ENCODE measurements around the gene TSHZ2. TPM values are rescaled to one million over a fixed set of nuclear protein-coding genes. Genes with fewer than 3 reads are reported as not detected.

The TSHZ2 gene
- total RNA-seq, 5 donors from 2014 or later (not counting 1 experiment from before 2014, with no cell fraction given), result 20.2 to 42.9 (median 25.8) TPM

GRCh38 chr20:53354314-53354713 is 382.2 kb downstream of the TSHZ2 start:
- ATAC-seq (replicated peaks in 1 of 4), result no peak
- H3K9me3 ChIP-seq, result no peaks in the 10 kb centered on the region
- ChIA-PET POLR2A (no interaction called here), CTCF (no interaction called here)
- Mint-ChIP-seq H3K27ac (no peak overlapping the region), H3K4me3 (no peak overlapping the region), H3K4me1 (no peaks in the 10 kb centered on the region), H3K27me3 (no peaks in the 10 kb centered on the region), H3K36me3 (peaks cover 34% of the 10 kb centered on the region), H3K9me3 (peaks cover 11 to 34% (median 24%) of the 10 kb centered on the region in 3 donors)
- no CpG with 5 or more reads among the region's 1 CpG for WGBS (ENCODE audit: insufficient coverage)
- H3K36me3 ChIP-seq (ENCODE audit: control insufficient read depth in 2 of 2, extremely low read depth in 1 of 2, insufficient read depth in 1 of 2, low read length in 1 of 2), result no peaks in the 10 kb centered on the region
- H3K27ac ChIP-seq (ENCODE audit: low read length), result no peak overlapping the region
- DNase-seq, result no peak
- H3K4me3 ChIP-seq (ENCODE audit: control insufficient read depth in 1 of 2, extremely low read depth in 1 of 2, low read length in 1 of 2), result no peak overlapping the region
- no peaks in the 10 kb centered on the region for H3K27me3 ChIP-seq (replicated peaks in 1 of 2; ENCODE audit: control insufficient read depth in 2 of 2, extremely low read depth in 1 of 2, insufficient read depth in 2 of 2, low read length in 1 of 2)
- no peaks in the 10 kb centered on the region for H3K4me1 ChIP-seq (ENCODE audit: control insufficient read depth in 1 of 2, extremely low read depth in 1 of 2, insufficient read depth in 2 of 2, low read length in 2 of 2)

GRCh38 chr20:53355790-53356189 is 383.6 kb downstream of the TSHZ2 start:
- CTCF ChIA-PET, result no interaction called here
- Mint-ChIP-seq H3K9me3 (peaks cover 8 to 34% (median 18%) of the 10 kb centered on the region in 3 donors), H3K4me1 (no peaks in the 10 kb centered on the region), H3K4me3 (no peak overlapping the region), H3K36me3 (peaks cover 35% of the 10 kb centered on the region), H3K27me3 (no peaks in the 10 kb centered on the region), H3K27ac (no peak overlapping the region)
- Histone ChIP-seq H3K36me3 (ENCODE audit: control insufficient read depth in 2 of 2, extremely low read depth in 1 of 2, insufficient read depth in 1 of 2, low read length in 1 of 2) (no peaks in the 10 kb centered on the region), H3K27me3 (replicated peaks in 1 of 2; ENCODE audit: control insufficient read depth in 2 of 2, extremely low read depth in 1 of 2, insufficient read depth in 2 of 2, low read length in 1 of 2) (no peaks in the 10 kb centered on the region), H3K4me3 (ENCODE audit: control insufficient read depth in 1 of 2, extremely low read depth in 1 of 2, low read length in 1 of 2) (no peak overlapping the region), H3K27ac (ENCODE audit: low read length) (no peak overlapping the region), H3K9me3 (no peaks in the 10 kb centered on the region), H3K4me1 (ENCODE audit: control insufficient read depth in 1 of 2, extremely low read depth in 1 of 2, insufficient read depth in 2 of 2, low read length in 2 of 2) (no peaks in the 10 kb centered on the region)
- no peak for ATAC-seq (replicated peaks in 1 of 4)
- DNase-seq, result no peak
- POLR2A ChIA-PET, result no interaction called here
- 50% methylated on average over 1 of the region's 2 CpGs for WGBS (ENCODE audit: insufficient coverage)

- POLR2A ChIA-PET, result no interaction called here
- CTCF ChIA-PET, result no interaction called here
These were observed 387.3 kb downstream of the TSHZ2 start for GRCh38 chr20:53359425-53359824.

GRCh38 chr20:53360852-53361251 is 388.7 kb downstream of the TSHZ2 start:
- Mint-ChIP-seq H3K4me3 (no peak overlapping the region), H3K36me3 (peaks cover 17% of the 10 kb centered on the region), H3K4me1 (no peaks in the 10 kb centered on the region), H3K27ac (no peak overlapping the region), H3K27me3 (no peaks in the 10 kb centered on the region), H3K9me3 (peaks cover under 1 to 6% (median 3%) of the 10 kb centered on the region in 3 donors)
- ATAC-seq (replicated peaks in 1 of 4) (no peak), DNase-seq (no peak)
- Histone ChIP-seq H3K4me1 (ENCODE audit: control insufficient read depth in 1 of 2, extremely low read depth in 1 of 2, insufficient read depth in 2 of 2, low read length in 2 of 2) (no peaks in the 10 kb centered on the region), H3K36me3 (ENCODE audit: control insufficient read depth in 2 of 2, extremely low read depth in 1 of 2, insufficient read depth in 1 of 2, low read length in 1 of 2) (no peaks in the 10 kb centered on the region), H3K27me3 (replicated peaks in 1 of 2; ENCODE audit: control insufficient read depth in 2 of 2, extremely low read depth in 1 of 2, insufficient read depth in 2 of 2, low read length in 1 of 2) (peaks cover 0 to 4% of the 10 kb centered on the region in 2 experiments), H3K9me3 (no peaks in the 10 kb centered on the region), H3K27ac (ENCODE audit: low read length) (no peak overlapping the region), H3K4me3 (ENCODE audit: control insufficient read depth in 1 of 2, extremely low read depth in 1 of 2, low read length in 1 of 2) (no peak overlapping the region)
- WGBS (ENCODE audit: insufficient coverage), result 87% methylated on average over 5 of the region's 6 CpGs
- ChIA-PET POLR2A (no interaction called here), CTCF (no interaction called here)

More at GRCh38 chr20:53359425-53359824, 387.3 kb downstream of the TSHZ2 start:
- H3K4me1 Mint-ChIP-seq, result no peaks in the 10 kb centered on the region
- ATAC-seq (replicated peaks in 1 of 4) (no peak), DNase-seq (no peak)
- no peaks in the 10 kb centered on the region for H3K9me3 ChIP-seq
- H3K27me3 ChIP-seq (replicated peaks in 1 of 2; ENCODE audit: control insufficient read depth in 2 of 2, extremely low read depth in 1 of 2, insufficient read depth in 2 of 2, low read length in 1 of 2), result peaks cover 0 to under 1% of the 10 kb centered on the region in 2 experiments
- WGBS (ENCODE audit: insufficient coverage), result 76% methylated on average over 6 of the region's 7 CpGs
- H3K27ac Mint-ChIP-seq, result no peak overlapping the region
- no peak overlapping the region for H3K4me3 ChIP-seq (ENCODE audit: control insufficient read depth in 1 of 2, extremely low read depth in 1 of 2, low read length in 1 of 2)
- peaks cover 24% of the 10 kb centered on the region for H3K36me3 Mint-ChIP-seq
- H3K27ac ChIP-seq (ENCODE audit: low read length), result no peak overlapping the region
- H3K36me3 ChIP-seq (ENCODE audit: control insufficient read depth in 2 of 2, extremely low read depth in 1 of 2, insufficient read depth in 1 of 2, low read length in 1 of 2), result no peaks in the 10 kb centered on the region
- no peak overlapping the region for H3K4me3 Mint-ChIP-seq
- H3K9me3 Mint-ChIP-seq, result peaks cover 5 to 20% (median 12%) of the 10 kb centered on the region in 3 donors
- no peaks in the 10 kb centered on the region for H3K4me1 ChIP-seq (ENCODE audit: control insufficient read depth in 1 of 2, extremely low read depth in 1 of 2, insufficient read depth in 2 of 2, low read length in 2 of 2)
- no peaks in the 10 kb centered on the region for H3K27me3 Mint-ChIP-seq

GRCh38 chr20:53362736-53363135 is 390.6 kb downstream of the TSHZ2 start:
- H3K4me3 Mint-ChIP-seq, result no peak overlapping the region
- no peak overlapping the region for H3K27ac Mint-ChIP-seq
- ChIA-PET CTCF (no interaction called here), POLR2A (no interaction called here)
- H3K4me1 Mint-ChIP-seq, result no peaks in the 10 kb centered on the region
- Histone ChIP-seq H3K4me1 (ENCODE audit: control insufficient read depth in 1 of 2, extremely low read depth in 1 of 2, insufficient read depth in 2 of 2, low read length in 2 of 2) (no peaks in the 10 kb centered on the region), H3K27me3 (replicated peaks in 1 of 2; ENCODE audit: control insufficient read depth in 2 of 2, extremely low read depth in 1 of 2, insufficient read depth in 2 of 2, low read length in 1 of 2) (peaks cover 0 to 4% of the 10 kb centered on the region in 2 experiments), H3K27ac (ENCODE audit: low read length) (no peak overlapping the region), H3K36me3 (ENCODE audit: control insufficient read depth in 2 of 2, extremely low read depth in 1 of 2, insufficient read depth in 1 of 2, low read length in 1 of 2) (no peaks in the 10 kb centered on the region), H3K9me3 (no peaks in the 10 kb centered on the region), H3K4me3 (ENCODE audit: control insufficient read depth in 1 of 2, extremely low read depth in 1 of 2, low read length in 1 of 2) (no peak overlapping the region)
- no peaks in the 10 kb centered on the region for H3K9me3 Mint-ChIP-seq
- WGBS (ENCODE audit: insufficient coverage), result 71% methylated on average over 6 of the region's 8 CpGs
- H3K36me3 Mint-ChIP-seq, result peaks cover 13% of the 10 kb centered on the region
- ATAC-seq (replicated peaks in 1 of 4) (no peak), DNase-seq (no peak)
- H3K27me3 Mint-ChIP-seq, result no peaks in the 10 kb centered on the region

- Mint-ChIP-seq H3K9me3 (no peaks in the 10 kb centered on the region), H3K27me3 (no peaks in the 10 kb centered on the region), H3K36me3 (peaks cover 5% of the 10 kb centered on the region), H3K27ac (no peak overlapping the region), H3K4me3 (no peak overlapping the region), H3K4me1 (peaks cover 0 to 4% (median 1%) of the 10 kb centered on the region in 3 donors)
- no peaks in the 10 kb centered on the region for H3K36me3 ChIP-seq (ENCODE audit: control insufficient read depth in 2 of 2, extremely low read depth in 1 of 2, insufficient read depth in 1 of 2, low read length in 1 of 2)
- peaks cover 0 to 4% of the 10 kb centered on the region in 2 experiments for H3K27me3 ChIP-seq (replicated peaks in 1 of 2; ENCODE audit: control insufficient read depth in 2 of 2, extremely low read depth in 1 of 2, insufficient read depth in 2 of 2, low read length in 1 of 2)
- ATAC-seq (replicated peaks in 1 of 4), result no peak
- no peaks in the 10 kb centered on the region for H3K4me1 ChIP-seq (ENCODE audit: control insufficient read depth in 1 of 2, extremely low read depth in 1 of 2, insufficient read depth in 2 of 2, low read length in 2 of 2)
- POLR2A ChIA-PET, result no interaction called here
- DNase-seq, result no peak
- no peaks in the 10 kb centered on the region for H3K9me3 ChIP-seq
- CTCF ChIA-PET, result no interaction called here
- no peak overlapping the region for H3K4me3 ChIP-seq (ENCODE audit: control insufficient read depth in 1 of 2, extremely low read depth in 1 of 2, low read length in 1 of 2)
- H3K27ac ChIP-seq (ENCODE audit: low read length), result no peak overlapping the region
- 100% methylated on average over 5 of the region's 5 CpGs for WGBS (ENCODE audit: insufficient coverage)
These were observed 392.5 kb downstream of the TSHZ2 start for GRCh38 chr20:53364646-53365045.

- H3K4me3 ChIP-seq (ENCODE audit: control insufficient read depth in 1 of 2, extremely low read depth in 1 of 2, low read length in 1 of 2), result no peak overlapping the region
- Mint-ChIP-seq H3K27ac (no peak overlapping the region), H3K27me3 (no peaks in the 10 kb centered on the region), H3K4me1 (peaks cover 0 to 7% (median 4%) of the 10 kb centered on the region in 3 donors), H3K4me3 (no peak overlapping the region), H3K36me3 (peaks cover 4% of the 10 kb centered on the region), H3K9me3 (no peaks in the 10 kb centered on the region)
- H3K9me3 ChIP-seq, result no peaks in the 10 kb centered on the region
- H3K4me1 ChIP-seq (ENCODE audit: control insufficient read depth in 1 of 2, extremely low read depth in 1 of 2, insufficient read depth in 2 of 2, low read length in 2 of 2), result no peaks in the 10 kb centered on the region
- no peaks in the 10 kb centered on the region for H3K36me3 ChIP-seq (ENCODE audit: control insufficient read depth in 2 of 2, extremely low read depth in 1 of 2, insufficient read depth in 1 of 2, low read length in 1 of 2)
- CTCF ChIA-PET, result no interaction called here
- DNase-seq (no peak), ATAC-seq (replicated peaks in 1 of 4) (no peak)
- POLR2A ChIA-PET, result no interaction called here
- H3K27ac ChIP-seq (ENCODE audit: low read length), result no peak overlapping the region
- no CpG with 5 or more reads among the region's 1 CpG for WGBS (ENCODE audit: insufficient coverage)
- peaks cover 0 to 4% of the 10 kb centered on the region in 2 experiments for H3K27me3 ChIP-seq (replicated peaks in 1 of 2; ENCODE audit: control insufficient read depth in 2 of 2, extremely low read depth in 1 of 2, insufficient read depth in 2 of 2, low read length in 1 of 2)
These were observed 392.9 kb downstream of the TSHZ2 start for GRCh38 chr20:53365076-53365475.

Measured in T-cell (primary cell).